Activated CD4-positive, alpha-beta T cell treated with anti-CD3 and anti-CD28 coated beads, Interleukin-2, amount 50 U/mL, for 16 hours (primary cell): ENCODE results near the gene AKAP5.

Experiments
- DNase-seq: peaks from one replicate; pipeline ENCODE4 v3.0.0-alpha.2; 2020

The AKAP5 gene

GRCh38 chr14:64465191-64465822, at the start of gene AKAP5:
Gene AKAP5, plus strand, starts transcription at chr14:64465499. Its CDS starts 2,896 bp downstream, at chr14:64468395.
- DNase-seq, result peak; percentile 49

GRCh38 chr14:64416348-64416932, 48.9 kb upstream of the AKAP5 start:
- DNase-seq, result no peak

GRCh38 chr14:64417055-64417770, 48.1 kb upstream of the AKAP5 start:
- no peak for DNase-seq

GRCh38 chr14:64417771-64418125, 47.6 kb upstream of the AKAP5 start:
- no peak for DNase-seq

GRCh38 chr14:64419003-64419402, 46.3 kb upstream of the AKAP5 start:
- DNase-seq, result no peak

- DNase-seq, result no peak
Observed at GRCh38 chr14:64421166-64421565, 44.1 kb upstream of the AKAP5 start.

GRCh38 chr14:64422005-64422404, 43.3 kb upstream of the AKAP5 start:
- no peak for DNase-seq

GRCh38 chr14:64422756-64423155, 42.5 kb upstream of the AKAP5 start:
- DNase-seq, result peak; percentile 68

GRCh38 chr14:64423987-64424386, 41.3 kb upstream of the AKAP5 start:
- no peak for DNase-seq

GRCh38 chr14:64434528-64434927, 30.8 kb upstream of the AKAP5 start:
- no peak for DNase-seq

- DNase-seq, result peak; percentile 25
Observed at GRCh38 chr14:64438181-64438841, 27.0 kb upstream of the AKAP5 start.

GRCh38 chr14:64439141-64439540, 26.2 kb upstream of the AKAP5 start:
- DNase-seq, result no peak

- no peak for DNase-seq
Observed at GRCh38 chr14:64440494-64440893, 24.8 kb upstream of the AKAP5 start.

- no peak for DNase-seq
Observed at GRCh38 chr14:64442300-64442988, 22.9 kb upstream of the AKAP5 start.

- DNase-seq, result no peak
Observed at GRCh38 chr14:64444140-64444539, 21.2 kb upstream of the AKAP5 start.

GRCh38 chr14:64444984-64445845, 20.1 kb upstream of the AKAP5 start:
- peak; percentile 78 for DNase-seq

- DNase-seq, result no peak
Observed at GRCh38 chr14:64447876-64448670, 17.2 kb upstream of the AKAP5 start.

- DNase-seq, result peak; percentile 31
Observed at GRCh38 chr14:64450255-64450654, 15.0 kb upstream of the AKAP5 start.

- no peak for DNase-seq
Observed at GRCh38 chr14:64454671-64455070, 10.6 kb upstream of the AKAP5 start.

GRCh38 chr14:64459405-64460136, 5.7 kb upstream of the AKAP5 start:
- no peak for DNase-seq

- no peak for DNase-seq
Observed at GRCh38 chr14:64461221-64461620, 4.1 kb upstream of the AKAP5 start.
